Measurements from ENCODE around the gene AGAP6. TPM values are rescaled to one million over a fixed set of nuclear protein-coding genes. Genes with fewer than 3 reads are reported as not detected.
"Not testable (repeated sequence)": the region's sequence is repeated elsewhere in the genome, so short reads cannot be mapped to it uniquely, and the experiment has no call there.

Gene AGAP6
- 1.9 and 2.4 TPM in 2 replicates for total RNA-seq

- not testable (repeated sequence) for DNase-seq (ENCODE audit: low read depth, low spot score)
These were observed at the start of gene AGAP6 for GRCh38 chr10:49988376-49988775. AGAP6 (plus strand) TSS chr10:49988406; CDS start chr10:49988716, 310 bp downstream.

GRCh38 chr10:49941447-49942338, 46.5 kb upstream of the AGAP6 start, which contains the start of the genes PARG and TIMM23B:
PARG (minus strand) TSS chr10:49942027; CDS start chr10:49941725, 302 bp downstream.
TIMM23B (plus strand) TSS chr10:49942053; CDS start chr10:49942195, 142 bp downstream.
- peak; percentile 35 for DNase-seq (ENCODE audit: low read depth, low spot score)

DNA sequence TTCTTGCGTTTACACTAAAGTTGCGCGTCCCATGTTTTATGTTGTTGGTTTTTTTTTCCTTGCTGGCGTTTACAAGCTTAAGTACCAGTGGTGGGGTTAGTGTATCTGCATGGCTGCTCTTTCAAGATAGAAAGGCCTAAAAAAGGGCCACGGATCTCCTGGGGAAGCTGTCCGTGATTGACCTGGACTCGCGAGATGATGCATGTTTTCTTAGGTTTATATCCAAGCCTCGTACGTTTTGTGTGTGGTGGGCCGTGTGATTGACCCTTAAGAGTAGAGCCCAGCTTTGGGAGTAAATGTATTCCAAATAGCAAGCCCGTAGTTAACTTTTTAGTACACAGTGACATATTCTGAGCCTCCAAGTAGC, 45.9 kb upstream of the AGAP6 start:
- DNase-seq (ENCODE audit: low read depth, low spot score): not testable (repeated sequence)

DNA sequence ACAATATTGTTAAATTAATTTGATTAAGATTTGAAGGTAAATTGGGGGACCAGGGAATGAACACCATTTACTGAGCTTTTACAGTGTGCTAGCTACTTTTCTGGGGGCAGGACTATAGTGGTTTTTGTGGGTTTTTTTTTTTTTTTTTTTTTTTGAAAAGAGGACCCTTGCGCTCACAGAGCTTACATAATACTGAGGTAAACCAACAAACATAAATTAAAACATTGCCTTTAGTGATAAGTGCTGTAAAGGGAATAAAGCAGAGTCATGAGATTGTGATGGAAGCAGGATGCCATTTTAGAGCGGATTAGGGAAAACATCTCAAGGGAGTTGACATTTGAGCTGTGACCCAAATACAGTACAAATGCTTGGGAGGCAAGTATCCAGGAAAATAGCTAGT, 44.6 kb upstream of the AGAP6 start:
- not testable (repeated sequence) for DNase-seq (ENCODE audit: low read depth, low spot score)

- DNase-seq (ENCODE audit: low read depth, low spot score): not testable (repeated sequence)
These were observed 40.1 kb upstream of the AGAP6 start for GRCh38 chr10:49948142-49948541.

- DNase-seq (ENCODE audit: low read depth, low spot score): not testable (repeated sequence)
These were observed 39.5 kb upstream of the AGAP6 start for GRCh38 chr10:49948737-49949136.

DNA sequence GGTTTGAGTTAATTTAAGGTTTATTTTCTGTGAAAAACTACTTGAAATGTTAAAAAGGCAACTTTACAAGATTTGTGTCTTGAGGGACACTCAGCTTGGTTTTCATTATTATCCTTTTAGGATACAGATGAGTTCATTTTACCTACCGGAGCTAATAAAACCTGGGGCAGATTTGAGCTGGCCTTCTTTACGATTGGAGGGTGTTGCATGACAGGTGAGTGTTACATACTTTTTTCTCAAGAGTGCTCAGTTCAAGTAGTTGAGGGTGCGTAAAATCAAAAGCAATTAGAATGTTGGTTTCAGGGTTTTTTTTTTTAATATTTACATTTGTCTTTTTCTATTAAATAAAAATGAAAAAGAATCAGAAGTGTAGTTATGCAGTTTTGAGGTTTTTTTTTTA, 36.2 kb upstream of the AGAP6 start:
- not testable (repeated sequence) for DNase-seq (ENCODE audit: low read depth, low spot score)

GRCh38 chr10:49953122-49953521, 35.1 kb upstream of the AGAP6 start:
- not testable (repeated sequence) for DNase-seq (ENCODE audit: low read depth, low spot score)

- not testable (repeated sequence) for DNase-seq (ENCODE audit: low read depth, low spot score)
These were observed 17.8 kb upstream of the AGAP6 start for GRCh38 chr10:49970331-49970857.

DNA sequence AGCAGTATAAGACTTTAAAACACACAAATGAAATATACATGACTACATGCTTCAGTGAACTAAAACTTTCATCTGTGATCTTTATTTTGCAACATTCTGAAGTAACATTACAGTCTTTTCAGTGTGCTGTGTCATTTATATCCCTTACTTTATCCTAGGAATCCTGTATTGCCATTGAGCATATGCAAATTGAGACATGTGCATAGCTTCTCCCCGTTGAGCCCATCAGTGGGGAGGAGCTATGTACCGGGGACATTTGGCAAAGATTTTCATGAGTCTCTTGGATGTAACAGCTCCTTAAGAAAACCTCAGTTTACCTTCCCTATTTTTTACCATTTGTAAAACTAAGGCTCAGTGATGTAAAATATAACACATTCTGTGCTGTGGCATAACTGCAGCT, 16.7 kb upstream of the AGAP6 start:
- DNase-seq (ENCODE audit: low read depth, low spot score): not testable (repeated sequence)

GRCh38 chr10:49972094-49972493, 16.1 kb upstream of the AGAP6 start:
- DNase-seq (ENCODE audit: low read depth, low spot score): not testable (repeated sequence)

GRCh38 chr10:49977756-49978155, 10.4 kb upstream of the AGAP6 start:
- DNase-seq (ENCODE audit: low read depth, low spot score): not testable (repeated sequence)

- DNase-seq (ENCODE audit: low read depth, low spot score): not testable (repeated sequence)
These were observed 999 bp upstream of the AGAP6 start for GRCh38 chr10:49987207-49987606.

- DNase-seq (ENCODE audit: low read depth, low spot score): not testable (repeated sequence)
These were observed 7.1 kb downstream of the AGAP6 start for GRCh38 chr10:49995321-49995720.

GRCh38 chr10:50014024-50014423, 25.8 kb downstream of the AGAP6 start:
- DNase-seq (ENCODE audit: low read depth, low spot score): not testable (repeated sequence)

DNA sequence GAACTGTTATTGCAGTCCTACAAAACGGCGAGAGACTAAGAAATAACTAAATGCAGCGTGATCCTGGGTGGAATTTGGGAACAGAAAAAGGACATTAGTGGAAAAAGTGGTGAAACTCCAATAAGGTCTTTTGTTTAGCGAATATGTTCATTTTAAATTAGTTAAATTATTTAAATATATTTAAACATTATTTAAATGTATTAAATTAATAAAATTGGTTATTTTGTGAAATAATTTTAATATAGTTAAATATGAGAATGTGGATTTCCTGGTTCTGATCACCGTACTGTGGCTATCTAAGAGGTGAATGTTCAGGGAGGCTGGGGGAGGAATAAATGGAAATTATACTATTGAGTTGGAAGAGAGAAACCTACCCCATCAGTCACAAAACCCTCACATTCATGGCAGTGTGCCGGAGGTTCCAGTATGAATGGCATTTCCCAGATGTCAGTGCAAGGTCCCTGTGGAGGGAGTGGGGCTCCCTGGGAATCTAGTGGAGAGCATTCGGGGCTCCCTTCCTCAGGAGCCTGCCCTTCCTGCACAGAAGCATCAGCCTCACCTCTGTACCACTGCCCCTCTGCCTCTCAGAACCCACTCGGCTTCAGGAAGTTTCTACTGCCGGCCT, 27.5 kb downstream of the AGAP6 start:
- not testable (repeated sequence) for DNase-seq (ENCODE audit: low read depth, low spot score)

DNA sequence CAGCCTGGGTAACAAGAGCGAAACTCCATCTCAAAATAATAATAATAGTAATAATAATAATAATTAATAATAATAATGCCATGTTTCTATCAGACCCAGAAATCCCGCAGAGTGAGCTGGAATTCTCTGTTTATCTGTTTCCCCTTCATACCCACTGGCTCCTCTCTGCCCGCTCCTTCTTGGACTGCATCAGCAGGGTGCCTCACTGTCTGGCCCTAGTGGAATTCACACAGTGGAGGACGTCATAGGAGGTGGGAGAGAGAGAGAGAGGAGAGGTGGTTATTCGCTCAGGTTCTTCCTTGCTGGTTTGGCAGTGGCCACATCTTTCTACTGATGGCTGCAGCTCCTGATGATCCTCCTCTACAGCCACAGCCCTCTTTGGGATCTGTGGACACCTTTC, 28.7 kb downstream of the AGAP6 start:
- DNase-seq (ENCODE audit: low read depth, low spot score): not testable (repeated sequence)

DNA sequence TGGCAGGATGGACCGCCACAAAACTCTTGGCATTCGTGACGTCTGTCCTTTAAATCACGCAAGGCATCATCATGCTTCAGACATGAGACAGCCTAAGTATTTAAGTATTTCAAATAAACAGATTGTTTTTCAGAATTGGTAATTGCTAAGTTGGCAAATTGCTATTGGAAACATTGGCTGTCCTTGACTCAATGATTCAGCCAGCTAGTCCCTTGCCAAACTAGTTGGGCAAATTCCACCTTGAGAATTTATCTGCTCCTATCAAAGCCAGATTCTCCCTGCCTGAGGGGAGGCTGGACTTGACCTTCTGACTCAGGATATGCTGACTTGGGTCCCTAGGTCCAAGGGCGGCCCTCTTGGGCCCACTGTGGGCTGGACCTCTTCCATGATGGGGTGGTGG, 29.4 kb downstream of the AGAP6 start:
- not testable (repeated sequence) for DNase-seq (ENCODE audit: low read depth, low spot score)

GRCh38 chr10:50019279-50019678, 31.1 kb downstream of the AGAP6 start:
- DNase-seq (ENCODE audit: low read depth, low spot score): not testable (repeated sequence)

- not testable (repeated sequence) for DNase-seq (ENCODE audit: low read depth, low spot score)
These were observed 32.3 kb downstream of the AGAP6 start for GRCh38 chr10:50020451-50021024.

- no peak for DNase-seq (ENCODE audit: low read depth, low spot score)
These were observed 33.4 kb downstream of the AGAP6 start for GRCh38 chr10:50021646-50022045.

All from pulmonary artery endothelial cell (primary cell).